Right ventricle myocardium superior (tissue), 1 donor: ENCODE measurements around the gene SERPINE1. TPM values are rescaled to one million over a fixed set of nuclear protein-coding genes. Genes with fewer than 3 reads are reported as not detected.
"Not testable (repeated sequence)": the region's sequence is repeated elsewhere in the genome, so short reads cannot be mapped to it uniquely, and the experiment has no call there.

ENCODE experiments used
- ATAC-seq: fragments of 200-7000 bp; cut with Tn5 transposase; one replicate; pipeline ENCODE4 v1.9.1; 2020; ENCODE audit warnings: mild to moderate bottlenecking; ENCODE audit not compliant: poor library complexity
- DNase-seq: peaks from one replicate; pipeline ENCODE4 v3.0.0-alpha.2; 2020
- intact Hi-C: fragments of 100-400 bp; cut with DNase I; formaldehyde crosslinking; loops from one replicate; pipeline ENCODE4 v1.11.2; 2022
- total RNA-seq: library from RNA; stranded (reverse); fragmentation: NEBNext Ultra II Directional; extraction: Animal tissue kit (Norgen Biotek cat#: 25700); gene quantifications from one replicate; pipeline ENCODE4 v1.2.1, GENCODE V29; 2021
- donor health status: DM: no; HTN: yes; CAD: no; lungs with severe emphysema.

SERPINE1 gene
- total RNA-seq, 1 donor from 2014 or later: 1.6 TPM

- ATAC-seq (peak; percentile 93), DNase-seq (peak; percentile 95)
- intact Hi-C loops: no loop called here
These were observed 26.7 kb upstream of the SERPINE1 start for GRCh38 chr7:101099969-101100781.

DNA sequence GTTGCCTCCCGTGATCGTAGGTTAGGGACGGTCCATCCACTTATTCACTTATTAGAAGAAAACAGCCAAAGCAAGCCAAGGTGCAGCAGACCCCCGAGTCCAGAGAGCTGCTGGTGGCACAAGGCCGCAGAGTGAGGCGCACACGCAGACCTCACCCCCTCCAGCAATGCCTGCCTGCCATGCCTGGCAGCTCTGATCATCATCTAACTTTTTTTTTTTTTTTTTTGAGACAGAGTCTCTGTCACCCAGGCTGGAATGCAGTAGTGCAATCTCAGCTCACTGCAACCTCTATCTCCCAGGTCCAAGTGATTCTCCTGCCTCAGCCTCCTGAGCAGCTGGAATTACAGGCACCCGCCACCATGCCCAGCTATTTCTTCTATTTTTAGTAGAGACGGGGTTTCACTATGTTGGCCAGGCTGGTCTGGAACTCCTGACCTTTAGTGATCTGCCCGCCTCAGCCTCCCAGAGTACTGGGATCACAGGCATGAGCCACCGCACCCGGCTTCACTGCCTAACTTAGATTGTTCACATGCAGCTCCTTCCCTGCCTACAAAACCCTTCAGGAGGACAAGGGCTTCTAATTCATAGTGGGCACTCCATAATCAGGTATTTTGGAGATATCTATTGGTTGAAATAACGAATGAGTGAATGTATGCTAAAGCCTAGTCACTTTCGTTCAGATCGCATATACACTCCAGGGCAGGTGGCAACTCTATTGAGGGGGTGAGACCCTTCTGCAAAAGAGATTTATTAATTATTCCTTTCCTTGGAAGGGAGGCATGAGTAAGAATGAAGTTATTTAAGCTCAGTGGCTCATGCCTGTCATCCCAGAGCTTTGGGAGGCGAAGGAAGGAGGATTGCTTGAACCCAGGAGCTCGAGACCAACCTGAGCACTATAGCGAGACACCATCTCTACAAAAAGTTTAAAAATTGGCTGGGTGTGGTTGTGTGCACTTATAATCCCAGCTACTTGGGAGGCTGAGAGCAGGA lies 25.8 kb upstream of the SERPINE1 start:
- ATAC-seq (no peak), DNase-seq (no peak)
- intact Hi-C loops: no loop called here

DNA sequence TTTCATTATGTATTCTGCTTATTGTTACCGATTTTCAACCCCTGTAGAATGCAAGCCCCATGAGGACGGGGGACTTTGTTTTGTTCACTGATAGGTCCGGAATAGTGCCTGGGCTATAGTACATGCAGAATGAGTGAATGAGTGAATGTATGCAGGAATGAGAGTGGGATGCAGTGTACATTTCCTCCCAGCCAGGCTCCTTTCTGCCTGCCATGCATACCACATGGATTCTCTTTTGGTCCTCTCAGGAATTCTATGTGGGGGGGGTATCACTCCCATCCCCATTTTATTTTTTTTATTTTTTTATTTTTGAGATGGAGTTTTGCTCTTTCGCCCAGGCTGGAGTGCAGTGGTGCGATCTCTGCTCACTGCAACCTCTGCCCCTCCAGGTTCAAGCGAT lies 24.9 kb upstream of the SERPINE1 start:
- DNase-seq: no peak
- ATAC-seq: no peak
- intact Hi-C loops: no loop called here

GRCh38 chr7:101103701-101104100 lies 23.2 kb upstream of the SERPINE1 start:
- intact Hi-C loops, DNase-seq, ATAC-seq: not testable (repeated sequence)

DNA sequence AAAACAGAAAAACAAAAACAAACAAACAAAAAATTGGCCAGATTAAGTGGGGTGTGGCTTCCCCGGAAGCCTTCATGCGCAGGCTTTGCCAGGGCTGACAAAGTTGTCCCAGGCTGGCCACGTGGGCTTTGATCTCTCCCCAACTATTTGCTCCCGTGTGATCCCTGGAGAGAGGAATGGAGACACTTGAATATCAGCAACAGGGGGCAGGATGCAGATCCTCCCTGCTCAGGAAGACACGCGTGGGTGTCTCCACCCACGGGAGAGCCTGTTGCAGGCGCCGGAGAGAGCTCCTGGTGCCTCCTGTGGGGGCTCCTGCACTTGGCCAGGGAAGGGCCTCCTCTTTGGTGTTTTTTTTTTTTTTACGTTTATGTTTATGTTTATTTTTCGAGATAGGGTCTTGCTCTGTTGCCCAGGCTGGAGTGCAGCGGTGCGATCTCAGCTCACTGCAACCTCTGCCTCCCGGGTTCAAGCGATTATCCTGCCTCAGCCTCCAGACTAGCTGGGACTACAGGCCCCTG lies 22.7 kb upstream of the SERPINE1 start:
- intact Hi-C loops: no loop called here
- DNase-seq (no peak), ATAC-seq (no peak)

GRCh38 chr7:101104799-101105198 lies 22.1 kb upstream of the SERPINE1 start:
- intact Hi-C loops: no loop called here
- ATAC-seq (no peak), DNase-seq (no peak)

DNA sequence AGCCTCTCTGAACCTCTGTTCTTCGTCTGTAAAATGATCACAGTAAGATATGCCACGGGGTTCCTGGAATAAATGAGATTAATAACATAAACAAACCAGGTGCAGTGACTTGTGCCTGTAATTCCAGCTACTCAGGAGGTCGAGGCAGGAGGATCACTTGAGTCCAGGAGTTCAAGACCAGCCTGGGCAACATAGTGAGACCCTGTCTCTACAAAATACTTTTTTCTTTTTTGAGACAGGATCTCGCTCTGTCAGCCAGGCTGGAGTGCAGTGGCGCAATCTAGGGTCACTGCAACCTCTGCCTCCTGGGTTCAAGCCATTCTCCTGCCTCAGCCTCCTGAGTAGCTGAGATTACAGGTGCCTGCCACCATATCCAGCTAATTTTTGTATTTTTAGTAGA lies 21.7 kb upstream of the SERPINE1 start:
- DNase-seq, intact Hi-C loops, ATAC-seq: not testable (repeated sequence)

DNA sequence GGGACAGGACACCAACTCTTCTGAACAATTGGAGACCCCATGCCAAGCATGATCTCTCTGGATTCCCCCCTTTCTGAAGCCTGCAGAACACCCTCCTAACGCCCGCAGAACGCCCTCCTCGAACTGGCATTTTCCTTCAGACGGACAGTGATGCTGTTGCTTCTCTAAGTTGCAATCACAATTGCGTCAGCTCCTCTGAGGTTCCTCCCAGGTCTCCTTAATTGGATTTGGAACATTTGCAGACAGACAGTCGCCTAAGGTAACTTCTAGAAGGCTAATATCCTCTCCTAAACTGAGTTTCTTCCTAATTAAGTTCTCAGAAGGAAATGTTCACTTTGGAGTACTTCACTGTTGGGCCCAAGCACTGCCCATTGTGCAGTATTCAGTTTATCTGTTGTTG lies 20.5 kb upstream of the SERPINE1 start:
- ATAC-seq: no peak

DNA sequence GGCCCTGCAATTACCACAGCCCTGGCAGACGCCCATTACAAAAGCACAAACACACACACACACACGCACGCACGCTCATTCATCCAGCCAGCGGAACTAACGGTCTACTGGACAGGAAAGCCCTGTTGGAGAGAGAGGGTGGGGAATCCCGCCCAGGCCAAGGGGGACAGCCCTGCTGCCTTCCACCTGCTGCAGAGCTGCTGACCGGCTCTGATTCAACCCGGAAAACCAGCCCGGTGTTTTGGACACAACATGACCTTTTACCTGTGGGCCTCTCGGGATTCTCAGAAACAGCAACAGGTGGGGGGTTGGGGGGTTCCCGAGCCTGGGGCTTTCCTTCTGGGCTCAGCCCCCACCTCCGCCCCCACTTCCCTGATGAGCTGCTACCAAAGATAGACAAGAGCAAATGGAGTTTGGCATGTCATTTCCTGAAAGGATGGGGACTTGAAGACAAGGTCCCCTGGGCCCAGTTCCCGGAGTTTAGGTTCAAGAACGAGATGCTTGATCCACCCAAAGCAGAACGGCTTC lies 18.5 kb upstream of the SERPINE1 start:
- ATAC-seq: peak; percentile 69
- intact Hi-C loops: no loop called here
- peak; percentile 81 for DNase-seq

More for the DNA sequence above, 20.5 kb upstream of the SERPINE1 start:
- intact Hi-C loops: no loop called here
- no peak for DNase-seq

DNA sequence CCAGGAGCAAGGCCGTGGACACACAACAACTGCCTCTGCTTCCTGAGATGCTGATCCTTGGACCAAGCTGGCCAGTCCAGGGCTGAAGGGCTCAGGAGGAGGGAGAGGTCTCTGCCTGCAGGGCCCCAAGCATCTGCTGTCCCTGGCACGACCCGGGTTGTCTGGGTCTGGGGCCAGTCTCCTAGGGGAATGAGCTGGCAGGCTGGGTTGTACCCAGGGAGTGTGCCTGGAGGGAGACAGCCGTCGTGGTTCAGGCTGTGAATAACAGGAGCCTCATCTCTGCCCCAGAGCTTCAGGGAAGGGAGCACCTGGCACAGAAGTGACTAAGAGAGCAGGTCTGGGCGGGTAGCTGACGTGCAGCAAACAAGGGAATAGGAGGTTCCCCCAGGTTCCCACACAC lies 17.9 kb upstream of the SERPINE1 start:
- ATAC-seq: no peak
- intact Hi-C loops: no loop called here
- no peak for DNase-seq

- ATAC-seq (no peak), DNase-seq (no peak)
- intact Hi-C loops: no loop called here
These were observed 17.5 kb upstream of the SERPINE1 start for GRCh38 chr7:101109368-101109767.

DNA sequence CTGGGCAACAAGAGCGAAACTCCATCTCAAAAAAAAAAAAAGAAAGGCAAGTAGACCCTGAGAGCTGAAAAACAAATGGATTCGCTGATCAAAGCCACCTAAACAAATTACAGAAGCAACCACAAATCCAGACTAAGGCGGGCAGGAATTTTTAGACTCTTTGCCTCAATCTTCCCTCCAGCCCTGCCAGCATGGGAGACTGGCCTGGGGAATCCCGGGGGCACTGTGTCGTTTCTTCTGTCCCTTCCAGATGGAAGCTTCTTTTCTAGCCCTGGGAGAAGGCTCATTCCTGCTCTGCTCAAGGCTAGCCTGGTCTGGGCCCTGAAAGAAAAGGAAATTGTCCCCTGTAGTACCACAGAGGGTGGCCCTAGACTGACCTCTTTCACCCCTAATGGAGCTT lies 15.6 kb upstream of the SERPINE1 start:
- intact Hi-C loops: no loop called here
- DNase-seq: no peak
- no peak for ATAC-seq

- intact Hi-C loops: no loop called here
- ATAC-seq (peak; percentile 71), DNase-seq (peak; percentile 80)
These were observed 14.7 kb upstream of the SERPINE1 start for GRCh38 chr7:101112233-101112632.

GRCh38 chr7:101113140-101113539 lies 13.8 kb upstream of the SERPINE1 start:
- intact Hi-C loops, ATAC-seq, DNase-seq: not testable (repeated sequence)

GRCh38 chr7:101113836-101114235 lies 13.1 kb upstream of the SERPINE1 start:
- DNase-seq (no peak), ATAC-seq (no peak)
- intact Hi-C loops: no loop called here

DNA sequence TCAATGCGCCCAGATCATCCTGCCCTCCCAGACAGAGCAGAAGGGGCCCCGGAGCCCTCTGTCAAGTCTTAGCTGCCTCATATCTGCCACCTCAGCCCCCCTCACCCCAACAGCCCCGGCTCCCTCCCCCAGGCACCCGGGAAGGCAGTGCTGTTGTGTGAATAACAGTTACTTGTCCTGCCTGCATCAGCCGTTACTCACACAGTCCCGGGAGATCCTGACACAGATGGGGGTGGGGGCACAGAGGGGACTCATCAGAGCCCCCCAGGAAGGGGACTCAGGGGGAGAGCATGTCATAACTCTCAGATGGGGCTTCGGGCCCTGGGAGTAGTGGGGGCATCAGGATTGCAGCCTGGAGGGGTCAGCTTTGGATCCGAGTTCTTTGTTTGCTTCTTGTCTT lies 12.4 kb upstream of the SERPINE1 start:
- ATAC-seq (no peak), DNase-seq (no peak)

GRCh38 chr7:101115215-101115614 lies 11.7 kb upstream of the SERPINE1 start:
- no peak for DNase-seq
- intact Hi-C loops: no loop called here
- no peak for ATAC-seq

More for the DNA sequence above, 12.4 kb upstream of the SERPINE1 start:
- intact Hi-C loops: no loop called here

DNA sequence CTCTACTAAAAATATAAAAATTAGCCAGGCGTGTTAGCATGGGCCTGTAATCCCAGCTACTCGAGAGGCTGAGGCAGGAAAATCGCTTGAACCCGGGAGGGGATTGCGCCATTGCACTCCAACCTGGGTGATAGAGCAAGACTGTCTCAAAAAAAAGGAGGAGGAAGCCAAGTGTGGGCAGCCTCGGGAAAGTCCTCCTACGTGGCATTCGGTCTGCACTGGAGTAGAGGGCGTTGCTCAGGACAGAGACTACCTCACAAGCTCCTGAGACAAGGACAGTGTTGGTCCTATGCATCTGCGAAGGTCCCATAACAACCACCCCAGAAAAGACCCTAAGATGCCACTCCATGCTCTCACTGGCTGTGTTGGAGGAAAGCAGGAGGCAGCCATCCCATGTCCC lies 10.0 kb upstream of the SERPINE1 start:
- no peak for DNase-seq
- intact Hi-C loops: no loop called here
- ATAC-seq: no peak

DNA sequence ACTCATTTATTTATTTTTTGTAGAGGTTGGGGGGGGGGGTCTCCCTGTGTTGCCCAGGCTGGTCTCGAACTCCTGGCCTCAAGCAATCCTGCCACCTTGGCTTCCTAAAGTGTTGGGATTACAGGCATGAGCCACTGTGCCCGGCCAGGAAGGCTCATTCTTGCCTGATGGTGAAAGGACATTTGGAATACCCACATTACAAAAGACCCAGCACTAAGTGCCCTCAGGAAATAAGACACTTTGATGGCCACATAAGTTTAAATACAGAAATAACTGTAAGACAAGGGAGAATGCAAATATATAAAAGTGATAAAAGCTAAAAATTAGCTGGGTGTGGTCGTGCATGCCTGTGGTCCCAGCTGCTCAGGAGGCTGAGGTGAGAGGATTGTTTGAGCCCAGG lies 8.0 kb upstream of the SERPINE1 start:
- DNase-seq: no peak
- ATAC-seq: no peak
- intact Hi-C loops: no loop called here
